ENCODE data around the gene ABI1. TPM values are rescaled to one million over a fixed set of nuclear protein-coding genes. Genes with fewer than 3 reads are reported as not detected.

Gene ABI1
- total and polyA plus RNA-seq, 2 of the 4 experiments (the other 2 are of a cell fraction): 49.6 to 71.3 TPM

DNA sequence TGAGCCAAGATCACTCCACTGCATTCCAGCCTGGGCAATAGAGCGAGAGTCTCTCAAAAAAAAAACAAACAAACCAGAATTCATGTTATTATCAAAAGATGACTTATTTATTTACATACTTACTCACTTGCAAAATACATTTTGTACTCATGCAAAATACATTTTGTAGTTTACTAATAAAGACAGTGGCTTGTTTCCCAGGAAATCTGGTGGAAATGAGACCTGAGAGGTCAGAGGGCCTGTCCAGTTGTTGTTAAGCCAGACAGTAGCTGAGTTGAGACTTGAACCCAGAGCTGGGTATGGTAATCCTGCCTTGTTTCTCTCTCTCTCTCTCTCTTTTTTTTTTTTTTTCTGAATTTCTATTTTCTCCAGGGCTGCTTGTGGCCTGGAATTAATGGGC, 133.8 kb downstream of the ABI1 start:
- Histone ChIP-seq H3K4me1 (ENCODE audit: control insufficient read depth, insufficient read depth, low read length) (no peaks in the 10 kb centered on the region), H3K36me3 (ENCODE audit: control insufficient read depth, insufficient read depth, low read length) (peaks cover 11% of the 10 kb centered on the region), H3K4ac (ENCODE audit: low read depth, low read length) (no peak overlapping the region), H3K9me1 (ENCODE audit: insufficient read depth, low read length) (no peaks in the 10 kb centered on the region), H3K23ac (ENCODE audit: low read depth, low read length) (no peak overlapping the region), H2BK120ac (ENCODE audit: low read depth, low read length) (no peak overlapping the region), H3K18ac (ENCODE audit: low read depth, low read length) (no peak overlapping the region), H4K5ac (ENCODE audit: low read depth, low read length) (no peak overlapping the region), H2AFZ (replicated peaks; ENCODE audit: low read length, poor library complexity) (no peak overlapping the region), H3K27ac (ENCODE audit: insufficient read depth, low read length) (no peak overlapping the region), H3K4me2 (ENCODE audit: low read depth, low read length) (no peak overlapping the region), H3K27me3 (ENCODE audit: control insufficient read depth, insufficient read depth, low read length) (no peaks in the 10 kb centered on the region), H4K8ac (ENCODE audit: low read depth in 2 of 2, low read length in 2 of 2) (no peak overlapping the region), H3K14ac (replicated peaks; ENCODE audit: low read depth, low read length) (no peak overlapping the region), H4K91ac (ENCODE audit: insufficient read depth, low read depth, low read length) (no peak overlapping the region), H2AK9ac (replicated peaks; ENCODE audit: low read depth, low read length, poor library complexity) (no peak overlapping the region), H3K9me3 (ENCODE audit: control insufficient read depth, insufficient read depth, low read length) (no peaks in the 10 kb centered on the region), H3K79me1 (ENCODE audit: low read depth in 1 of 2, low read length in 2 of 2) (no peaks in the 10 kb centered on the region), H3K9ac (ENCODE audit: low read depth, low read length) (no peak overlapping the region), H3K56ac (ENCODE audit: extremely low read depth, insufficient read depth, low read length) (no peak overlapping the region), H2BK20ac (ENCODE audit: low read depth, low read length) (no peak overlapping the region), H4K20me1 (ENCODE audit: insufficient read depth, low read length) (no peaks in the 10 kb centered on the region), H2BK5ac (ENCODE audit: low read depth, low read length, poor library complexity, severe bottlenecking) (no peak overlapping the region), H2AK5ac (ENCODE audit: low read depth, low read length) (no peak overlapping the region), H2BK15ac (ENCODE audit: low read depth, low read length) (no peak overlapping the region), H3K4me3 (ENCODE audit: insufficient read depth, low read depth, low read length) (no peak overlapping the region)
- CTCF ChIA-PET: interaction anchor here (0.6 to 2.5 kb wide), 13 partner anchors 9 to 156 kb away, joined by 3 to 44 read pairs (median 6); partner anchors contain the start of genes ABI1 and PDSS1
- in situ Hi-C loops (cut with MboI; ENCODE audit: low sequenced_read_pairs) (no loop called here), intact Hi-C loops (cut with micrococcal nuclease) (no loop called here), dilution Hi-C loops (cut with HindIII; ENCODE audit: low sequenced_read_pairs, unreplicated experiment) (no loop called here)
- no peak for ATAC-seq (ENCODE audit: low read depth)
- BruUV-seq (replicated peaks): no TSS peak
- DNase-seq: no peak
- TF ChIP-seq, protein P1, sequence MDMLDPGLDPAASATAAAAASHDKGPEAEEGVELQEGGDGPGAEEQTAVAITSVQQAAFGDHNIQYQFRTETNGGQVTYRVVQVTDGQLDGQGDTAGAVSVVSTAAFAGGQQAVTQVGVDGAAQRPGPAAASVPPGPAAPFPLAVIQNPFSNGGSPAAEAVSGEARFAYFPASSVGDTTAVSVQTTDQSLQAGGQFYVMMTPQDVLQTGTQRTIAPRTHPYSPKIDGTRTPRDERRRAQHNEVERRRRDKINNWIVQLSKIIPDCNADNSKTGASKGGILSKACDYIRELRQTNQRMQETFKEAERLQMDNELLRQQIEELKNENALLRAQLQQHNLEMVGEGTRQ (IDR thresholded peaks at IDR 0.05; ENCODE audit: low read depth, low read length): no peak
- TF ChIP-seq CEBPB (IDR thresholded peaks at IDR 0.05; ENCODE audit: low read depth, low read length): no peak
- TF ChIP-seq RFX5 (IDR thresholded peaks at IDR 0.05; ENCODE audit: low read depth, low read length): no peak
- TF ChIP-seq RCOR1 (IDR thresholded peaks at IDR 0.05; ENCODE audit: insufficient replicate concordance, low read length): no peak
- TF ChIP-seq, protein P2, sequence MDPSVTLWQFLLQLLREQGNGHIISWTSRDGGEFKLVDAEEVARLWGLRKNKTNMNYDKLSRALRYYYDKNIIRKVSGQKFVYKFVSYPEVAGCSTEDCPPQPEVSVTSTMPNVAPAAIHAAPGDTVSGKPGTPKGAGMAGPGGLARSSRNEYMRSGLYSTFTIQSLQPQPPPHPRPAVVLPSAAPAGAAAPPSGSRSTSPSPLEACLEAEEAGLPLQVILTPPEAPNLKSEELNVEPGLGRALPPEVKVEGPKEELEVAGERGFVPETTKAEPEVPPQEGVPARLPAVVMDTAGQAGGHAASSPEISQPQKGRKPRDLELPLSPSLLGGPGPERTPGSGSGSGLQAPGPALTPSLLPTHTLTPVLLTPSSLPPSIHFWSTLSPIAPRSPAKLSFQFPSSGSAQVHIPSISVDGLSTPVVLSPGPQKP (IDR thresholded peaks at IDR 0.05; ENCODE audit: borderline replicate concordance, low read depth, low read length): no peak
- TF ChIP-seq MAZ (IDR thresholded peaks at IDR 0.05; ENCODE audit: borderline replicate concordance, low read depth, low read length): no peak
- no peak for TF ChIP-seq NFE2L2 (IDR thresholded peaks at IDR 0.05; ENCODE audit: low read depth, low read length)
- TF ChIP-seq POLR2A (IDR thresholded peaks at IDR 0.05; ENCODE audit: low read depth, low read length): no peak
- no peak for TF ChIP-seq MXI1 (IDR thresholded peaks at IDR 0.05; ENCODE audit: borderline replicate concordance, low read depth, low read length)
- TF ChIP-seq SMC3 (IDR thresholded peaks at IDR 0.05; ENCODE audit: low read depth, low read length): no peak
- TF ChIP-seq MAFK (IDR thresholded peaks at IDR 0.05; ENCODE audit: low read depth, low read length): no peak
- TF ChIP-seq FOS (IDR thresholded peaks at IDR 0.05; ENCODE audit: low read depth, low read length): no peak
- TF ChIP-seq CHD1 (IDR thresholded peaks at IDR 0.05; ENCODE audit: low read depth, low read length): no peak
- TF ChIP-seq BHLHE40 (IDR thresholded peaks at IDR 0.05; ENCODE audit: low read depth, low read length): no peak
- TF ChIP-seq, protein P3, sequence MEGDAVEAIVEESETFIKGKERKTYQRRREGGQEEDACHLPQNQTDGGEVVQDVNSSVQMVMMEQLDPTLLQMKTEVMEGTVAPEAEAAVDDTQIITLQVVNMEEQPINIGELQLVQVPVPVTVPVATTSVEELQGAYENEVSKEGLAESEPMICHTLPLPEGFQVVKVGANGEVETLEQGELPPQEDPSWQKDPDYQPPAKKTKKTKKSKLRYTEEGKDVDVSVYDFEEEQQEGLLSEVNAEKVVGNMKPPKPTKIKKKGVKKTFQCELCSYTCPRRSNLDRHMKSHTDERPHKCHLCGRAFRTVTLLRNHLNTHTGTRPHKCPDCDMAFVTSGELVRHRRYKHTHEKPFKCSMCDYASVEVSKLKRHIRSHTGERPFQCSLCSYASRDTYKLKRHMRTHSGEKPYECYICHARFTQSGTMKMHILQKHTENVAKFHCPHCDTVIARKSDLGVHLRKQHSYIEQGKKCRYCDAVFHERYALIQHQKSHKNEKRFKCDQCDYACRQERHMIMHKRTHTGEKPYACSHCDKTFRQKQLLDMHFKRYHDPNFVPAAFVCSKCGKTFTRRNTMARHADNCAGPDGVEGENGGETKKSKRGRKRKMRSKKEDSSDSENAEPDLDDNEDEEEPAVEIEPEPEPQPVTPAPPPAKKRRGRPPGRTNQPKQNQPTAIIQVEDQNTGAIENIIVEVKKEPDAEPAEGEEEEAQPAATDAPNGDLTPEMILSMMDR (conservative IDR thresholded peaks at IDR 0.05; ENCODE audit: low read depth, low read length): no peak
- no peak for TF ChIP-seq RAD21 (IDR thresholded peaks at IDR 0.05; ENCODE audit: low read length)
- POLR2A ChIA-PET (ENCODE audit: unreplicated experiment): no interaction called here
- WGBS, 2 experiments (ENCODE audit: extremely low coverage in 2 of 2, insufficient read length in 1 of 2): no CpG with 5 or more reads among the region's 1 CpG
